Measurements from ENCODE around the gene ANTXR2.

- TF ChIP-seq POLR2AphosphoS5 (IDR thresholded peaks at IDR 0.05; ENCODE audit: insufficient read depth, low read depth, low read length) (no peak), POLR2A (IDR thresholded peaks at IDR 0.05; ENCODE audit: low read depth, low read length) (no peak), EZH2 (IDR thresholded peaks at IDR 0.05; ENCODE audit: borderline replicate concordance, low read depth, low read length, severe bottlenecking) (no peak), JUN (IDR thresholded peaks at IDR 0.05; ENCODE audit: borderline replicate concordance, insufficient read depth, insufficient read length, low read depth) (no peak), MYC (IDR thresholded peaks at IDR 0.05; ENCODE audit: low read depth, low read length) (no peak), FOS (IDR thresholded peaks at IDR 0.05; ENCODE audit: borderline replicate concordance, insufficient read depth, low read length) (no peak)
- TF ChIP-seq, protein P1, sequence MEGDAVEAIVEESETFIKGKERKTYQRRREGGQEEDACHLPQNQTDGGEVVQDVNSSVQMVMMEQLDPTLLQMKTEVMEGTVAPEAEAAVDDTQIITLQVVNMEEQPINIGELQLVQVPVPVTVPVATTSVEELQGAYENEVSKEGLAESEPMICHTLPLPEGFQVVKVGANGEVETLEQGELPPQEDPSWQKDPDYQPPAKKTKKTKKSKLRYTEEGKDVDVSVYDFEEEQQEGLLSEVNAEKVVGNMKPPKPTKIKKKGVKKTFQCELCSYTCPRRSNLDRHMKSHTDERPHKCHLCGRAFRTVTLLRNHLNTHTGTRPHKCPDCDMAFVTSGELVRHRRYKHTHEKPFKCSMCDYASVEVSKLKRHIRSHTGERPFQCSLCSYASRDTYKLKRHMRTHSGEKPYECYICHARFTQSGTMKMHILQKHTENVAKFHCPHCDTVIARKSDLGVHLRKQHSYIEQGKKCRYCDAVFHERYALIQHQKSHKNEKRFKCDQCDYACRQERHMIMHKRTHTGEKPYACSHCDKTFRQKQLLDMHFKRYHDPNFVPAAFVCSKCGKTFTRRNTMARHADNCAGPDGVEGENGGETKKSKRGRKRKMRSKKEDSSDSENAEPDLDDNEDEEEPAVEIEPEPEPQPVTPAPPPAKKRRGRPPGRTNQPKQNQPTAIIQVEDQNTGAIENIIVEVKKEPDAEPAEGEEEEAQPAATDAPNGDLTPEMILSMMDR (IDR thresholded peaks at IDR 0.05; ENCODE audit: extremely low read depth in 1 of 2, insufficient read depth in 1 of 2, low read depth in 1 of 2, low read length in 2 of 2), result no peak
- TF ChIP-seq, protein P2, sequence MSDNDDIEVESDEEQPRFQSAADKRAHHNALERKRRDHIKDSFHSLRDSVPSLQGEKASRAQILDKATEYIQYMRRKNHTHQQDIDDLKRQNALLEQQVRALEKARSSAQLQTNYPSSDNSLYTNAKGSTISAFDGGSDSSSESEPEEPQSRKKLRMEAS (IDR thresholded peaks at IDR 0.05; ENCODE audit: insufficient read depth, insufficient read length), result no peak
These were observed 124.8 kb downstream of the ANTXR2 start for GRCh38 chr4:79948261-79948660.

All from endothelial cell of umbilical vein (primary cell).